Upper lobe of left lung (tissue), 6 donors: ENCODE measurements around the gene EXOC1. TPM values are rescaled to one million over a fixed set of nuclear protein-coding genes. Genes with fewer than 3 reads are reported as not detected.
A peak's percentile ranks its signal among the peaks of the same experiment; 100 is the strongest.

Experiments used
- ATAC-seq, 2 donors: fragments of 200-7000 bp; cut with Tn5 transposase; one replicate each; pipeline ENCODE4 v1.9.1; 2022; ENCODE audit warnings: mild to moderate bottlenecking in 2 of 2, moderate library complexity in 2 of 2; ENCODE audit not compliant: low FRiP score in 2 of 2
- DNase-seq, 2 donors: peaks; one replicate each; pipeline ENCODE4 v3.0.0-alpha.2; 2019 to 2020
- H3K27ac ChIP-seq, 4 donors: fragments of 200-600 bp; sonication (generic); one replicate each; pipeline ENCODE4 v1.5.1; 2016 to 2019
- H3K27me3 ChIP-seq, 4 donors: fragments of 200-600 bp; sonication (generic); one replicate each; pipeline ENCODE4 v1.5.1; 2017 to 2019
- H3K36me3 ChIP-seq, 4 donors: fragments of 200-600 bp; sonication (generic); one replicate each; pipeline ENCODE4 v1.5.1; 2016 to 2019
- H3K4me1 ChIP-seq, 4 donors: fragments of 200-600 bp; sonication (generic); one replicate each; pipeline ENCODE4 v1.5.1; 2018 to 2019
- H3K4me3 ChIP-seq, 4 donors: fragments of 200-600 bp; sonication (generic); one replicate each; pipeline ENCODE4 v1.5.1; 2017 to 2019; ENCODE audit warnings: mild to moderate bottlenecking in 2 of 4, moderate library complexity in 1 of 4
- H3K9me3 ChIP-seq, 4 donors: fragments of 200-600 bp; sonication (generic); one replicate each; pipeline ENCODE4 v1.5.1; 2018 to 2019
- EP300 ChIP-seq, 4 donors: sonication (generic); formaldehyde crosslinking; IDR thresholded peaks; one replicate each; pipeline ENCODE4 v1.5.1; 2017; ENCODE audit warnings: antibody characterized with exemption in 4 of 4, control low read depth in 2 of 4
- POLR2A ChIP-seq, 4 donors: fragments of 450-650 bp; IDR thresholded peaks; one replicate each; pipeline ENCODE4 v1.5.1; 2016 to 2017; ENCODE audit warnings: antibody characterized with exemption in 4 of 4, mild to moderate bottlenecking in 2 of 4
- POLR2AphosphoS5 ChIP-seq, 2 donors: sonication (generic); formaldehyde crosslinking; IDR thresholded peaks; one replicate each; pipeline ENCODE4 v1.5.1; 2017; ENCODE audit warnings: antibody characterized with exemption in 2 of 2
- WGBS, 2 donors: methylation state at CpG; one replicate each; pipeline ENCODE4 v1.1.5; 2017 to 2018; 5-methylcytosine and 5-hydroxymethylcytosine counted together
- total RNA-seq, 6 donors: library from RNA; depleted of rRNA in 4 of 6; stranded (reverse); fragments of >200 nt in 4 of 6; gene quantifications; one replicate each; pipeline versions ENCODE4 v1.1.0 to v1.2.1, GENCODE V29; 2016 to 2021
- TF ChIP-seq, protein P1 (sequence below), 6 experiments: fragments of 450-650 bp in 4 of 6; fragments of 200-600 bp in 2 of 6; sonication (generic) in 2 of 6; IDR thresholded peaks; one replicate each; pipeline ENCODE4 v1.5.1; 2016 to 2019; ENCODE audit warnings: antibody characterized with exemption in 6 of 6
- donor health status: DM: no; HTN: no; CAD: no; lungs with moderate emphysema.
- donor health status: DM: no; HTN: yes; CAD: no; lungs with severe emphysema.

EXOC1 gene
- total RNA-seq, 6 donors from 2014 or later = 19.1 to 44.2 (median 32.4) TPM

DNA sequence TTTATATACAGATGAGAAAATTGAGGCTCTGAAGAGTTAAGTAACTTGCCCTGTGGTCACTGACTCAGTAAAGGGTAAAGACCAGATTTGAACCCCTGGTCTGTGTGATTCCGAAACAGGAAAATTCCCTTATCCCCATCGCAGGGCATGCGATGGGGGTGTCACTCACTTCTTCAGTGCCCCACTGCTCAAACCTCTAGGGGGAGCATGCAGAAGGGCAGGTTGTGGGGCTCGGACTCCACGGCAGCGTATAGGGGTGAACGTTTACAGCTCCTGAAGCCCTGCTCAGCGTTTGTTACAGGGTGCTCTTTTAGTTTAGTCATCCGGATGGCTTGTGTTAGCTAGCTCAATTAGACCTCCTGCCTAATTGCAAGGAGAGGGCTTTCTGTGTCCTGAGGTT, 3.7 kb upstream of the EXOC1 start:
- Histone ChIP-seq H3K27ac (no peak overlapping the region), H3K4me3 (no peak overlapping the region), H3K27me3 (no peaks in the 10 kb centered on the region), H3K36me3 (no peaks in the 10 kb centered on the region), H3K4me1 (peaks cover 4 to 11% (median 5%) of the 10 kb centered on the region in 4 donors), H3K9me3 (no peaks in the 10 kb centered on the region)
- TF ChIP-seq EP300 (IDR thresholded peaks at IDR 0.05) (no peak), POLR2AphosphoS5 (IDR thresholded peaks at IDR 0.05) (no peak), POLR2A (IDR thresholded peaks at IDR 0.05) (no peak)
- TF ChIP-seq, protein P1, sequence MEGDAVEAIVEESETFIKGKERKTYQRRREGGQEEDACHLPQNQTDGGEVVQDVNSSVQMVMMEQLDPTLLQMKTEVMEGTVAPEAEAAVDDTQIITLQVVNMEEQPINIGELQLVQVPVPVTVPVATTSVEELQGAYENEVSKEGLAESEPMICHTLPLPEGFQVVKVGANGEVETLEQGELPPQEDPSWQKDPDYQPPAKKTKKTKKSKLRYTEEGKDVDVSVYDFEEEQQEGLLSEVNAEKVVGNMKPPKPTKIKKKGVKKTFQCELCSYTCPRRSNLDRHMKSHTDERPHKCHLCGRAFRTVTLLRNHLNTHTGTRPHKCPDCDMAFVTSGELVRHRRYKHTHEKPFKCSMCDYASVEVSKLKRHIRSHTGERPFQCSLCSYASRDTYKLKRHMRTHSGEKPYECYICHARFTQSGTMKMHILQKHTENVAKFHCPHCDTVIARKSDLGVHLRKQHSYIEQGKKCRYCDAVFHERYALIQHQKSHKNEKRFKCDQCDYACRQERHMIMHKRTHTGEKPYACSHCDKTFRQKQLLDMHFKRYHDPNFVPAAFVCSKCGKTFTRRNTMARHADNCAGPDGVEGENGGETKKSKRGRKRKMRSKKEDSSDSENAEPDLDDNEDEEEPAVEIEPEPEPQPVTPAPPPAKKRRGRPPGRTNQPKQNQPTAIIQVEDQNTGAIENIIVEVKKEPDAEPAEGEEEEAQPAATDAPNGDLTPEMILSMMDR (IDR thresholded peaks at IDR 0.05) = no peak
- ATAC-seq (no peak), DNase-seq (no peak)
- 80 to 90% methylated on average over 6 to 9 of the region's 9 CpGs for WGBS, 2 donors

DNA sequence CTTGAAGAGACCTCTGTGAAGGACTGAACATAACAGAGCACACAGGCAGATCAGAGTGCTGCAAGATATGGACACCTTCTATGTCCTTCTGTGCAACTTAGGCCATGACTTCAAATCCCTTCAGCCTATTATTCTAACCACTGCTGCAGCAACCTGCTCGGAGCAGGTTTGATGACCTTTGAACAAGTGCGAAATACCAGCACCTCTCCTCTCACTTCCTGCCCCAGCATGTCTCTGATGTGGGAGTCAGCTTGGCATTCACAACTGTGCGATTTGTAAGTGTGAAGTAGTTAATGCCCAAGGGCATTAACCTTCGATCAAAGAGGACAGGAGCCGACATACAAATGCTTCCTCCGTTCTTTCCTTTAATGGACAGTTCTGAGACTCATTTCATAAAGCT, 1.6 kb upstream of the EXOC1 start:
- H3K4me1 ChIP-seq = peaks cover 9 to 23% (median 14%) of the 10 kb centered on the region in 4 donors
- no peaks in the 10 kb centered on the region for H3K36me3 ChIP-seq
- no peak overlapping the region for H3K4me3 ChIP-seq
- no peak overlapping the region for H3K27ac ChIP-seq
- no peaks in the 10 kb centered on the region for H3K27me3 ChIP-seq
- no peak for DNase-seq
- 79 to 80% methylated on average over 4 to 6 of the region's 6 CpGs for WGBS, 2 donors
- no peaks in the 10 kb centered on the region for H3K9me3 ChIP-seq
- no peak for TF ChIP-seq POLR2AphosphoS5 (IDR thresholded peaks at IDR 0.05)
- no peak for TF ChIP-seq EP300 (IDR thresholded peaks at IDR 0.05)
- TF ChIP-seq, protein P1 (IDR thresholded peaks at IDR 0.05) = no peak
- no peak for TF ChIP-seq POLR2A (IDR thresholded peaks at IDR 0.05)
- ATAC-seq = no peak

DNA sequence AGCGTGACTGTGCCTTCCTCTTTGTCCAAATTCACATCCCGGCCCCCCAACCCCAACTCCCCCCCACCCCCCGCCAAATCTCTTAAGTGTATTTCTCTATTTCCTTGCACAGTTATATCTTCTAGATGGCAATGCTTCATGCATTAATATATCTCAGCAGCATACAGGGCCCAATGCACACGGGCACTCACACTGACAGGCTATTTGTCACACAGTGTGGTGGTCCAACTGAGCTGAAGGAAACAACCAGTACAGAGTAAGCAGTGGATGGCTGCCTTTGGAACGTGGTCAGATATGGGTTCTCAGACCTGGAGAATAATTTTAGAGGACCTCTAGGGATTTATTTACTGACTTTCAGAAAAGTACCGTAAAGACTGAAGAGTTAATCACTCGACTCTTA, 681 bp downstream of the EXOC1 start:
- ATAC-seq = no peak
- peaks cover 9 to 23% (median 14%) of the 10 kb centered on the region in 4 donors for H3K4me1 ChIP-seq
- H3K27ac ChIP-seq = peak overlapping the region; percentile 85 to 93 (median 90)
- no peak for DNase-seq
- H3K27me3 ChIP-seq = no peaks in the 10 kb centered on the region
- 16 to 20% methylated on average over 7 of the region's 7 CpGs for WGBS, 2 donors
- TF ChIP-seq EP300 (IDR thresholded peaks at IDR 0.05) (no peak), POLR2A (IDR thresholded peaks at IDR 0.05) (no peak), POLR2AphosphoS5 (IDR thresholded peaks at IDR 0.05) (no peak)
- TF ChIP-seq, protein P1 (IDR thresholded peaks at IDR 0.05) = no peak
- peaks cover 0 to 4% (median 0%) of the 10 kb centered on the region in 4 donors for H3K36me3 ChIP-seq
- H3K9me3 ChIP-seq = no peaks in the 10 kb centered on the region
- H3K4me3 ChIP-seq = peak overlapping the region; percentile 76 to 88 (median 84)

DNA sequence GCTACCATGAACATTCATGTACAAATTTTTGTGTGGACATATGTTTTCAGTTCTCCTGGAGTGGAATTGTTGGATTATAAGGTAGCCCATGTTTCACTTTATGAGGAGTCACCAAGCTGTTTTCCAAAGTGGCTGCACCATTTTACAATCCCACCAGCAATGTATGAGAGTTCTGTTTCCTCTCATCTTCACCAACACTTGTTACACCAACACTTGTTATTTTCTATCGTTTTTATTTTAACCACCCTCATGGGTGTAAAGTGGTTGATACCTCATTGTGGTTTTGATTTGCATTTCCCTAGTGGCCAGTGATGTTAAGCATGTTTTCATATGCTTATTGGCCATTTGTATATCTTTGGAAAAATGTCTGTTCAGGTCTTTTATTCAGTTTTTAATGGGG, 4.1 kb downstream of the EXOC1 start:
- H3K36me3 ChIP-seq = peaks cover 0 to 32% (median 5%) of the 10 kb centered on the region in 4 donors
- TF ChIP-seq EP300 (IDR thresholded peaks at IDR 0.05) = no peak
- no peak for TF ChIP-seq POLR2AphosphoS5 (IDR thresholded peaks at IDR 0.05)
- TF ChIP-seq, protein P1 (IDR thresholded peaks at IDR 0.05) = no peak
- TF ChIP-seq POLR2A (IDR thresholded peaks at IDR 0.05) = no peak
- H3K4me1 ChIP-seq = peaks cover 9 to 23% (median 14%) of the 10 kb centered on the region in 4 donors
- H3K4me3 ChIP-seq = no peak overlapping the region
- no peak overlapping the region for H3K27ac ChIP-seq
- DNase-seq = no peak
- no peaks in the 10 kb centered on the region for H3K9me3 ChIP-seq
- no peak for ATAC-seq
- WGBS, 2 donors = 74 to 93% methylated on average over 1 of the region's 1 CpG
- H3K27me3 ChIP-seq = no peaks in the 10 kb centered on the region

DNA sequence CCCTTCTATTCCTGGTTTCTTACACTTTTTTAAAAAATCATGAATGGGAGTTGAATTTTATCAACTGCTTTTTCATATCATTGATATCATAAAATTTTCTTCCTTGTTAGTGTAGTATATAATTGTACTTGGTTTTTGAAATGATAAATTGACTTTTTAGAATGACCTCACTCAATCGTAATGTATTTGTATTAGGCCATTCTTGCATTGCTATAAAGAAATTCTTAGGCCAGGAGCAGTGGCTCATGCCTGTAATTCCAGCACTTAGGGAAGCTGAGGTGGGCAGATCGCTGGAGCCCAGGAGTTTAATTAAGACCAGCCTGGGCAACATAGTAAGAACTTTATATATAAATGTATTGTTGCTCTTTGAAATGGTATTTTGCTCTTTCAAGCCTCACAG, 6.3 kb downstream of the EXOC1 start:
- Histone ChIP-seq H3K36me3 (peaks cover 0 to 42% (median 7%) of the 10 kb centered on the region in 4 donors), H3K9me3 (no peaks in the 10 kb centered on the region), H3K4me1 (peaks cover 6 to 13% (median 9%) of the 10 kb centered on the region in 4 donors), H3K4me3 (no peak overlapping the region), H3K27me3 (no peaks in the 10 kb centered on the region), H3K27ac (no peak overlapping the region)
- no peak for DNase-seq
- no peak for TF ChIP-seq POLR2AphosphoS5 (IDR thresholded peaks at IDR 0.05)
- no peak for TF ChIP-seq POLR2A (IDR thresholded peaks at IDR 0.05)
- TF ChIP-seq, protein P1 (IDR thresholded peaks at IDR 0.05) = no peak
- TF ChIP-seq EP300 (IDR thresholded peaks at IDR 0.05) = no peak
- 62 to 98% methylated on average over 2 of the region's 2 CpGs for WGBS, 2 donors
- no peak for ATAC-seq
